HL-60 (cell line): Measurements from ENCODE around the gene MLC1.

Source experiments
- SPI1 ChIP-seq: IDR thresholded peaks from 2 replicates; pipeline ENCODE4 v1.6.1; 2012; ENCODE audit warnings: low read depth, mild to moderate bottlenecking, borderline replicate concordance
- TF ChIP-seq, protein P1 (sequence below): IDR thresholded peaks from one replicate; pipeline ENCODE4 v1.5.1; 2011; ENCODE audit warnings: low read length, control low read depth, inconsistent platforms; ENCODE audit not compliant: insufficient read depth
- TF ChIP-seq, protein P2 (sequence below): IDR thresholded peaks from 2 replicates; pipeline ENCODE4 v1.6.1; 2012; ENCODE audit warnings: low read depth; ENCODE audit not compliant: insufficient replicate concordance

DNA sequence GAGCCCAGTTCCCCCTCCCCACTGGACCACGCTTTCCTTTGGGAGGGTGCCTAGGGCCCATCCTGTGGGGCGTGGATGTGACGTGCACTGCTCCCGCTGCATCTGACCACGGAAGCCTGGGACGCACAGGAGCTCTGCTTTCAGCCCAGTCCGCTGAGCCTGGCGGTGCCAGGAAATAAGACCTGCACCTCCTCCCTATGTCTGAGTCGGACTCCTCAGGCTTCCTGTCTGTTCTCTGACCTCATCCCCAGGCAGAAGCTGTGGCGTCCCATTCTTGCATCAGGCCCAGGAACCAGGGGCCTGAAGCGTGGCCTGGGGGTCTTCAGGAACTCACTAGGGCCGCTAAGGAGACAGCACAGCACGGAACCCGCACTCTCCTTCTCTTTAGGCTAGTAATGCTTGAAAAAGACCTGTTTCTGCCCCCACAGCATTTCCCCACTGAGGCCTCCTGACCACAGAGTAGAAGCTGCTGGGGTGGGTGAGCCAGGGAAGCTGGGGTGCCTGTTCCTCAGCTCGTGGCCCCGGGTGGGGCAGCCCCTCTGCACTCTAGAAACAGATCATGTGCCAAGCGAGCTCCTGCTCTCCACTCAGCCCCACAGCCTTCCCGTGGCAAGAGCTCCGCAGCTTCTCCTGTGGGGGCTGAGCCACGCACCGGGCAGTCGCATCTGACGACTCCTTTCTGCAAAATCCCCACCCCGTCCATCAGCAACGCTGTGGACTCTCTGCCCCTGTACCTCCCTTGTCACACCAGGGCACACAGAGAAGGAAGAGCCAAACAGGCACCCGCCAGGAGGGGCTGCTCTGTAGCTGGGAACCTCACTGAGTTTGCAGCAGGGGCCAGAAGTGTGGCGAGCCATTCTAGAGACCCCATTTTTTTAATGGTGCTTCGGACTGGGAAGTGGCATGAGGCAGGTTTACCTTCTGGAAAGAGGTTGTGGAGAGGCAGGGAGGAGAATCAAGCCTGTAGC, 27.2 kb upstream of the MLC1 start:
- peak; percentile 1; the same call in 1 of the 2 replicates for TF ChIP-seq SPI1
- TF ChIP-seq, protein P1, sequence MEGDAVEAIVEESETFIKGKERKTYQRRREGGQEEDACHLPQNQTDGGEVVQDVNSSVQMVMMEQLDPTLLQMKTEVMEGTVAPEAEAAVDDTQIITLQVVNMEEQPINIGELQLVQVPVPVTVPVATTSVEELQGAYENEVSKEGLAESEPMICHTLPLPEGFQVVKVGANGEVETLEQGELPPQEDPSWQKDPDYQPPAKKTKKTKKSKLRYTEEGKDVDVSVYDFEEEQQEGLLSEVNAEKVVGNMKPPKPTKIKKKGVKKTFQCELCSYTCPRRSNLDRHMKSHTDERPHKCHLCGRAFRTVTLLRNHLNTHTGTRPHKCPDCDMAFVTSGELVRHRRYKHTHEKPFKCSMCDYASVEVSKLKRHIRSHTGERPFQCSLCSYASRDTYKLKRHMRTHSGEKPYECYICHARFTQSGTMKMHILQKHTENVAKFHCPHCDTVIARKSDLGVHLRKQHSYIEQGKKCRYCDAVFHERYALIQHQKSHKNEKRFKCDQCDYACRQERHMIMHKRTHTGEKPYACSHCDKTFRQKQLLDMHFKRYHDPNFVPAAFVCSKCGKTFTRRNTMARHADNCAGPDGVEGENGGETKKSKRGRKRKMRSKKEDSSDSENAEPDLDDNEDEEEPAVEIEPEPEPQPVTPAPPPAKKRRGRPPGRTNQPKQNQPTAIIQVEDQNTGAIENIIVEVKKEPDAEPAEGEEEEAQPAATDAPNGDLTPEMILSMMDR, result no peak
- TF ChIP-seq, protein P2, sequence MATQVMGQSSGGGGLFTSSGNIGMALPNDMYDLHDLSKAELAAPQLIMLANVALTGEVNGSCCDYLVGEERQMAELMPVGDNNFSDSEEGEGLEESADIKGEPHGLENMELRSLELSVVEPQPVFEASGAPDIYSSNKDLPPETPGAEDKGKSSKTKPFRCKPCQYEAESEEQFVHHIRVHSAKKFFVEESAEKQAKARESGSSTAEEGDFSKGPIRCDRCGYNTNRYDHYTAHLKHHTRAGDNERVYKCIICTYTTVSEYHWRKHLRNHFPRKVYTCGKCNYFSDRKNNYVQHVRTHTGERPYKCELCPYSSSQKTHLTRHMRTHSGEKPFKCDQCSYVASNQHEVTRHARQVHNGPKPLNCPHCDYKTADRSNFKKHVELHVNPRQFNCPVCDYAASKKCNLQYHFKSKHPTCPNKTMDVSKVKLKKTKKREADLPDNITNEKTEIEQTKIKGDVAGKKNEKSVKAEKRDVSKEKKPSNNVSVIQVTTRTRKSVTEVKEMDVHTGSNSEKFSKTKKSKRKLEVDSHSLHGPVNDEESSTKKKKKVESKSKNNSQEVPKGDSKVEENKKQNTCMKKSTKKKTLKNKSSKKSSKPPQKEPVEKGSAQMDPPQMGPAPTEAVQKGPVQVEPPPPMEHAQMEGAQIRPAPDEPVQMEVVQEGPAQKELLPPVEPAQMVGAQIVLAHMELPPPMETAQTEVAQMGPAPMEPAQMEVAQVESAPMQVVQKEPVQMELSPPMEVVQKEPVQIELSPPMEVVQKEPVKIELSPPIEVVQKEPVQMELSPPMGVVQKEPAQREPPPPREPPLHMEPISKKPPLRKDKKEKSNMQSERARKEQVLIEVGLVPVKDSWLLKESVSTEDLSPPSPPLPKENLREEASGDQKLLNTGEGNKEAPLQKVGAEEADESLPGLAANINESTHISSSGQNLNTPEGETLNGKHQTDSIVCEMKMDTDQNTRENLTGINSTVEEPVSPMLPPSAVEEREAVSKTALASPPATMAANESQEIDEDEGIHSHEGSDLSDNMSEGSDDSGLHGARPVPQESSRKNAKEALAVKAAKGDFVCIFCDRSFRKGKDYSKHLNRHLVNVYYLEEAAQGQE, result peak; percentile 17
